Stomach (tissue), 4 donors: ENCODE data around the gene GRIFIN.

Experiments used
- CTCF ChIP-seq, 7 experiments: fragments of 450-650 bp in 4 of 7; fragments of 200-600 bp in 3 of 7; sonication (generic) in 3 of 7; IDR thresholded peaks; one replicate each; pipeline ENCODE4 v1.5.1; 2016 to 2019; ENCODE audit warnings: antibody characterized with exemption in 7 of 7, control low read depth in 2 of 7, mild to moderate bottlenecking in 1 of 7
- EP300 ChIP-seq: sonication (generic); formaldehyde crosslinking; IDR thresholded peaks from one replicate; pipeline ENCODE4 v1.6.1; 2017; ENCODE audit warnings: antibody characterized with exemption
- POLR2A ChIP-seq, 4 donors: fragments of 450-650 bp; IDR thresholded peaks; one replicate each; pipeline ENCODE4 v1.6.1; 2016; ENCODE audit warnings: antibody characterized with exemption in 4 of 4, control low read depth in 2 of 4, mild to moderate bottlenecking in 1 of 4, moderate library complexity in 1 of 4

- TF ChIP-seq POLR2A (IDR thresholded peaks at IDR 0.05) (no peak), CTCF (IDR thresholded peaks at IDR 0.05) (no peak), EP300 (no peak)
Observed at GRCh38 chr7:2515424-2516193, 39.4 kb upstream of the GRIFIN start.
